ENCODE measurements around the gene GSTA2. TPM values are rescaled to one million over a fixed set of nuclear protein-coding genes. Genes with fewer than 3 reads are reported as not detected.
A peak's percentile ranks its signal among the peaks of the same experiment; 100 is the strongest.

GSTA2 gene
- total RNA-seq, 1 experiment from 2014 or later, result not detected

GRCh38 chr6:52741872-52742271, 21.4 kb downstream of the GSTA2 start:
- no peak overlapping the region for H3K27ac ChIP-seq
- no peaks in the 10 kb centered on the region for H3K27me3 ChIP-seq
- no peak for DNase-seq
- no peaks in the 10 kb centered on the region for H3K4me1 ChIP-seq
- H3K9me3 ChIP-seq (replicated peaks), result no peaks in the 10 kb centered on the region
- no peaks in the 10 kb centered on the region for H3K36me3 ChIP-seq
- no peak overlapping the region for H3K4me3 ChIP-seq

- Histone ChIP-seq H3K4me3 (no peak overlapping the region), H3K27ac (no peak overlapping the region), H3K9me3 (replicated peaks) (no peaks in the 10 kb centered on the region), H3K4me1 (no peaks in the 10 kb centered on the region), H3K27me3 (no peaks in the 10 kb centered on the region), H3K36me3 (no peaks in the 10 kb centered on the region)
- no peak for DNase-seq
Measured at GRCh38 chr6:52739627-52740026, 23.6 kb downstream of the GSTA2 start.

GRCh38 chr6:52739134-52739533, 24.1 kb downstream of the GSTA2 start:
- no peaks in the 10 kb centered on the region for H3K4me1 ChIP-seq
- no peak overlapping the region for H3K4me3 ChIP-seq
- no peaks in the 10 kb centered on the region for H3K36me3 ChIP-seq
- no peaks in the 10 kb centered on the region for H3K27me3 ChIP-seq
- no peak for DNase-seq
- no peak overlapping the region for H3K27ac ChIP-seq
- H3K9me3 ChIP-seq (replicated peaks), result no peaks in the 10 kb centered on the region

GRCh38 chr6:52736145-52736544, 27.1 kb downstream of the GSTA2 start:
- H3K27me3 ChIP-seq, result no peaks in the 10 kb centered on the region
- no peak for DNase-seq
- no peaks in the 10 kb centered on the region for H3K9me3 ChIP-seq (replicated peaks)
- H3K4me1 ChIP-seq, result no peaks in the 10 kb centered on the region
- no peak overlapping the region for H3K27ac ChIP-seq
- H3K4me3 ChIP-seq, result no peak overlapping the region
- H3K36me3 ChIP-seq, result no peaks in the 10 kb centered on the region

GRCh38 chr6:52735071-52735470, 28.2 kb downstream of the GSTA2 start:
- Histone ChIP-seq H3K36me3 (no peaks in the 10 kb centered on the region), H3K9me3 (replicated peaks) (no peaks in the 10 kb centered on the region), H3K27ac (no peak overlapping the region), H3K27me3 (no peaks in the 10 kb centered on the region), H3K4me1 (no peaks in the 10 kb centered on the region), H3K4me3 (no peak overlapping the region)
- no peak for DNase-seq

GRCh38 chr6:52734072-52734471, 29.2 kb downstream of the GSTA2 start:
- Histone ChIP-seq H3K9me3 (replicated peaks) (no peaks in the 10 kb centered on the region), H3K27me3 (no peaks in the 10 kb centered on the region), H3K4me3 (no peak overlapping the region), H3K27ac (no peak overlapping the region), H3K4me1 (no peaks in the 10 kb centered on the region), H3K36me3 (no peaks in the 10 kb centered on the region)
- no peak for DNase-seq

GRCh38 chr6:52733172-52733571, 30.1 kb downstream of the GSTA2 start:
- no peaks in the 10 kb centered on the region for H3K9me3 ChIP-seq (replicated peaks)
- no peaks in the 10 kb centered on the region for H3K4me1 ChIP-seq

GRCh38 chr6:52731719-52732118, 31.6 kb downstream of the GSTA2 start:
- no peaks in the 10 kb centered on the region for H3K9me3 ChIP-seq (replicated peaks)
- no peaks in the 10 kb centered on the region for H3K27me3 ChIP-seq
- no peaks in the 10 kb centered on the region for H3K4me1 ChIP-seq
- DNase-seq, result peak in 1 of 2 experiments; percentile 2
- H3K27ac ChIP-seq, result no peak overlapping the region
- H3K36me3 ChIP-seq, result no peaks in the 10 kb centered on the region
- no peak overlapping the region for H3K4me3 ChIP-seq

More at GRCh38 chr6:52733172-52733571, 30.1 kb downstream of the GSTA2 start:
- DNase-seq, result no peak
- no peak overlapping the region for H3K4me3 ChIP-seq
- no peaks in the 10 kb centered on the region for H3K27me3 ChIP-seq
- H3K36me3 ChIP-seq, result no peaks in the 10 kb centered on the region
- no peak overlapping the region for H3K27ac ChIP-seq

- Histone ChIP-seq H3K4me3 (no peak overlapping the region), H3K27ac (no peak overlapping the region), H3K9me3 (replicated peaks) (no peaks in the 10 kb centered on the region), H3K36me3 (no peaks in the 10 kb centered on the region), H3K4me1 (no peaks in the 10 kb centered on the region), H3K27me3 (no peaks in the 10 kb centered on the region)
- DNase-seq, result no peak
Measured at GRCh38 chr6:52729576-52729975, 33.7 kb downstream of the GSTA2 start.

- DNase-seq, result no peak
- no peak overlapping the region for H3K27ac ChIP-seq
Measured at GRCh38 chr6:52728394-52728793, 34.9 kb downstream of the GSTA2 start.

GRCh38 chr6:52727908-52728307, 35.4 kb downstream of the GSTA2 start:
- no peak overlapping the region for H3K27ac ChIP-seq
- no peaks in the 10 kb centered on the region for H3K36me3 ChIP-seq
- H3K9me3 ChIP-seq (replicated peaks), result no peaks in the 10 kb centered on the region
- no peaks in the 10 kb centered on the region for H3K4me1 ChIP-seq
- no peak for DNase-seq
- H3K4me3 ChIP-seq, result no peak overlapping the region
- no peaks in the 10 kb centered on the region for H3K27me3 ChIP-seq

More at GRCh38 chr6:52728394-52728793, 34.9 kb downstream of the GSTA2 start:
- Histone ChIP-seq H3K27me3 (no peaks in the 10 kb centered on the region), H3K4me3 (no peak overlapping the region), H3K4me1 (no peaks in the 10 kb centered on the region), H3K36me3 (no peaks in the 10 kb centered on the region), H3K9me3 (replicated peaks) (no peaks in the 10 kb centered on the region)

GRCh38 chr6:52726741-52727535, 36.3 kb downstream of the GSTA2 start:
- Histone ChIP-seq H3K9me3 (replicated peaks) (no peaks in the 10 kb centered on the region), H3K4me1 (no peaks in the 10 kb centered on the region), H3K36me3 (no peaks in the 10 kb centered on the region), H3K4me3 (no peak overlapping the region), H3K27ac (no peak overlapping the region), H3K27me3 (no peaks in the 10 kb centered on the region)
- DNase-seq, result no peak

GRCh38 chr6:52726193-52726542, 37.1 kb downstream of the GSTA2 start:
- Histone ChIP-seq H3K27ac (no peak overlapping the region), H3K27me3 (no peaks in the 10 kb centered on the region), H3K4me1 (no peaks in the 10 kb centered on the region), H3K9me3 (replicated peaks) (no peaks in the 10 kb centered on the region), H3K36me3 (no peaks in the 10 kb centered on the region), H3K4me3 (no peak overlapping the region)
- DNase-seq, result no peak

- no peak overlapping the region for H3K27ac ChIP-seq
- H3K27me3 ChIP-seq, result no peaks in the 10 kb centered on the region
- H3K9me3 ChIP-seq (replicated peaks), result no peaks in the 10 kb centered on the region
- DNase-seq, result no peak
- no peaks in the 10 kb centered on the region for H3K4me1 ChIP-seq
- H3K36me3 ChIP-seq, result no peaks in the 10 kb centered on the region
- H3K4me3 ChIP-seq, result no peak overlapping the region
Measured at GRCh38 chr6:52725535-52726192, 37.6 kb downstream of the GSTA2 start.

- H3K4me1 ChIP-seq, result no peaks in the 10 kb centered on the region
- H3K27me3 ChIP-seq, result no peaks in the 10 kb centered on the region
- no peak overlapping the region for H3K4me3 ChIP-seq
- no peaks in the 10 kb centered on the region for H3K36me3 ChIP-seq
- H3K27ac ChIP-seq, result no peak overlapping the region
- no peaks in the 10 kb centered on the region for H3K9me3 ChIP-seq (replicated peaks)
- DNase-seq, result no peak
Measured at GRCh38 chr6:52725143-52725534, 38.1 kb downstream of the GSTA2 start.

Measured in SJCRH30 (cell line).